ENCODE results near the gene TMEM126A.
"Not testable (repeated sequence)": the region's sequence is repeated elsewhere in the genome, so short reads cannot be mapped to it uniquely, and the experiment has no call there.

Gene TMEM126A

GRCh38 chr11:85647604-85648299 lies at the start of gene TMEM126A:
TMEM126A (plus strand) TSS chr11:85647967; CDS start chr11:85650256, 2,289 bp downstream.
- peak; percentile 80 for DNase-seq (ENCODE audit: low read depth)

- no peak for DNase-seq (ENCODE audit: low read depth)
Observed at GRCh38 chr11:85599083-85599482, 48.7 kb upstream of the TMEM126A start.

GRCh38 chr11:85602526-85603213 lies 45.1 kb upstream of the TMEM126A start:
- DNase-seq (ENCODE audit: low read depth) = no peak

GRCh38 chr11:85603220-85603619 lies 44.5 kb upstream of the TMEM126A start:
- no peak for DNase-seq (ENCODE audit: low read depth)

GRCh38 chr11:85606237-85606636 lies 41.5 kb upstream of the TMEM126A start:
- not testable (repeated sequence) for DNase-seq (ENCODE audit: low read depth)

- DNase-seq (ENCODE audit: low read depth) = not testable (repeated sequence)
Observed at GRCh38 chr11:85608621-85609020, 39.1 kb upstream of the TMEM126A start.

- not testable (repeated sequence) for DNase-seq (ENCODE audit: low read depth)
Observed at GRCh38 chr11:85609286-85609685, 38.5 kb upstream of the TMEM126A start.

GRCh38 chr11:85611643-85612042 lies 36.1 kb upstream of the TMEM126A start:
- not testable (repeated sequence) for DNase-seq (ENCODE audit: low read depth)

GRCh38 chr11:85619499-85619898 lies 28.3 kb upstream of the TMEM126A start:
- DNase-seq (ENCODE audit: low read depth) = no peak

- DNase-seq (ENCODE audit: low read depth) = no peak
Observed at GRCh38 chr11:85620256-85620655, 27.5 kb upstream of the TMEM126A start.

GRCh38 chr11:85626496-85626895 lies 21.3 kb upstream of the TMEM126A start:
- DNase-seq (ENCODE audit: low read depth) = no peak

- DNase-seq (ENCODE audit: low read depth) = no peak
Observed at GRCh38 chr11:85627332-85627997, 20.3 kb upstream of the TMEM126A start, which contains the start of gene DLG2. DLG2 (minus strand) TSS chr11:85627344.

- peak; percentile 93 for DNase-seq (ENCODE audit: low read depth)
Observed at GRCh38 chr11:85627998-85628770, 19.6 kb upstream of the TMEM126A start, which contains the start of gene TMEM126B. TMEM126B (plus strand) TSS chr11:85628593; CDS start chr11:85628608, 15 bp downstream.

- no peak for DNase-seq (ENCODE audit: low read depth)
Observed at GRCh38 chr11:85628771-85629341, 18.9 kb upstream of the TMEM126A start.

GRCh38 chr11:85634747-85635146 lies 13.0 kb upstream of the TMEM126A start:
- no peak for DNase-seq (ENCODE audit: low read depth)

GRCh38 chr11:85643191-85643614 lies 4.6 kb upstream of the TMEM126A start:
- no peak for DNase-seq (ENCODE audit: low read depth)

GRCh38 chr11:85647078-85647477 lies 689 bp upstream of the TMEM126A start:
- no peak for DNase-seq (ENCODE audit: low read depth)

- no peak for DNase-seq (ENCODE audit: low read depth)
Observed at GRCh38 chr11:85651118-85651517, 3.4 kb downstream of the TMEM126A start.

- no peak for DNase-seq (ENCODE audit: low read depth)
Observed at GRCh38 chr11:85652786-85653447, 5.2 kb downstream of the TMEM126A start.

GRCh38 chr11:85654343-85654742 lies 6.6 kb downstream of the TMEM126A start:
- not testable (repeated sequence) for DNase-seq (ENCODE audit: low read depth)

GRCh38 chr11:85656777-85657176 lies 9.0 kb downstream of the TMEM126A start:
- no peak for DNase-seq (ENCODE audit: low read depth)
